Stimulated activated effector memory CD8-positive, alpha-beta T cell treated with anti-CD3 and anti-CD28 coated beads, Interleukin-12 subunit alpha, Interleukin-12 subunit beta, amount 100 ng/mL, for 72 hours (primary cell): ENCODE data around the gene TSPAN11.

Source experiments
- ATAC-seq: fragments of 150-1000 bp; cut with Tn5 transposase; 2 replicates; pipeline ENCODE4 v1.10.0; 2021
- DNase-seq, 2 donors: peaks; one replicate each; pipeline ENCODE4 v3.0.0; 2021 to 2022; ENCODE audit warnings: low spot score in 2 of 2
- H3K27ac Mint-ChIP-seq: one replicate; pipeline ENCODE4 v1.8.0; 2022; ENCODE audit warnings: mild to moderate bottlenecking, mixed read lengths
- H3K36me3 Mint-ChIP-seq: one replicate; pipeline ENCODE4 v1.8.0; 2022; ENCODE audit warnings: mild to moderate bottlenecking, mixed read lengths
- H3K4me1 Mint-ChIP-seq: one replicate; pipeline ENCODE4 v1.8.0; 2022; ENCODE audit warnings: mixed read lengths
- H3K4me3 Mint-ChIP-seq: one replicate; pipeline ENCODE4 v1.8.0; 2022; ENCODE audit warnings: mild to moderate bottlenecking, mixed read lengths
- H3K9me3 Mint-ChIP-seq: one replicate; pipeline ENCODE4 v1.8.0; 2022; ENCODE audit warnings: mixed read lengths

Gene TSPAN11

DNA sequence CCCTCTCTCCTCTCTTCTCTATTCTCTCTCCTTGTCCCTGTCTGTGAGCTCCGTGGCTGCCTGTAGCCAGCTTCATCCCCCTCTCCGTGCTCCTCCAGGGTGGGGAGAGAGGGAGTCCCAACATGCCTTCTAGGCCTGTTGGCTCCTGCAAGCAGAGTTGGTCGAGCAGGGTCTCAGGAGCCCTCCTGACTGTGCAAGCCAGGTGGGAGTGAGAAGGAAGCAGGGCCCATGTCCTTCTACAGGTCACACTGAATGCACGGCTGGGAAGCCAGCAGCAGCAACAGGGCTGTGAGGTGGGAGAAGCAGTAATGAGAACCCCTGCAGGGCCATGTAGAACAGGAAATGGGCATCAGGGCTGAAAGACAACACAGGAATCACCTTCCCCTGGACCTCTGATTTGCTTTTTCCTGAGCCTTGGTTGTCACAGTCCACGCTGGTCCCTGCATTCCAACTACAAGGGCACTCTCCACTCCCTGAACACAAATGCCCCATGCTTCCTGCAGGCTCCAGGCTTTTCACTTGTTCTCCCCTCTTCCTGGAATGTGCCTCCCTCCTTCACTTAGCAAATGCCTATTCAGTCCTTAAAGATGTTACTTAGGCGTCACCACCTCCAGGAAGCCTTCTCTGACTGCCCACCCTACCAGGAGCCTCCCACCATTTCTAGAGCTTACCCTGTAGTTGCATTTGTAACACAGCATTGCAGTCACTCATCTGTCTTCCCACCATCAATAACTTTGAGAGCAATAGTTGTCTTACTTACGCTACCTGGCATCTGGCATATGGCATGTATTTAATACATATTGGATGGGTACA, 51.2 kb downstream of the TSPAN11 start:
- Mint-ChIP-seq H3K4me3 (no peak overlapping the region), H3K27ac (no peak overlapping the region), H3K9me3 (no peaks in the 10 kb centered on the region), H3K4me1 (no peaks in the 10 kb centered on the region), H3K36me3 (no peaks in the 10 kb centered on the region)
- no peak for ATAC-seq
- DNase-seq = no peak

DNA sequence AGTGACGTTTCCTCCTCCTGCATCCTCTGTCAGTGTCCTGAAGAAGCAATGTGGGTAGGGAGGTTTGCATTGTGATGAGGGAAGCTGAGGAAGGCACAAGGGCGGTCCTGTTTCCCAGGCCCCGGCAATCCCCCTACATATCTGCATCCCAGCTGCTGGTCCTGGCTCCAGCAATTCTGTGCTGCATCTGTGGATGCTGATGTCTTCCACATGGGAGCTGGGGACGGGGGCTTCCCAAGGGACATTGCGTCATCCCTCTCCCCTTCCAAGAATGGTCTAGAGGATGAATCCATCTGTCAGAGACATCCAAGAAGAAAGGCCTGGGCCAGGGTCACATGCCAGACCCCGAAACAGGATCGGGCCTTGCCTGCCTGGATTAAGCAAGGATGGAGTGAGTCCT, 52.1 kb downstream of the TSPAN11 start:
- no peaks in the 10 kb centered on the region for H3K36me3 Mint-ChIP-seq
- H3K27ac Mint-ChIP-seq = no peak overlapping the region
- no peak overlapping the region for H3K4me3 Mint-ChIP-seq
- ATAC-seq (no peak), DNase-seq (no peak)
- no peaks in the 10 kb centered on the region for H3K9me3 Mint-ChIP-seq
- no peaks in the 10 kb centered on the region for H3K4me1 Mint-ChIP-seq

DNA sequence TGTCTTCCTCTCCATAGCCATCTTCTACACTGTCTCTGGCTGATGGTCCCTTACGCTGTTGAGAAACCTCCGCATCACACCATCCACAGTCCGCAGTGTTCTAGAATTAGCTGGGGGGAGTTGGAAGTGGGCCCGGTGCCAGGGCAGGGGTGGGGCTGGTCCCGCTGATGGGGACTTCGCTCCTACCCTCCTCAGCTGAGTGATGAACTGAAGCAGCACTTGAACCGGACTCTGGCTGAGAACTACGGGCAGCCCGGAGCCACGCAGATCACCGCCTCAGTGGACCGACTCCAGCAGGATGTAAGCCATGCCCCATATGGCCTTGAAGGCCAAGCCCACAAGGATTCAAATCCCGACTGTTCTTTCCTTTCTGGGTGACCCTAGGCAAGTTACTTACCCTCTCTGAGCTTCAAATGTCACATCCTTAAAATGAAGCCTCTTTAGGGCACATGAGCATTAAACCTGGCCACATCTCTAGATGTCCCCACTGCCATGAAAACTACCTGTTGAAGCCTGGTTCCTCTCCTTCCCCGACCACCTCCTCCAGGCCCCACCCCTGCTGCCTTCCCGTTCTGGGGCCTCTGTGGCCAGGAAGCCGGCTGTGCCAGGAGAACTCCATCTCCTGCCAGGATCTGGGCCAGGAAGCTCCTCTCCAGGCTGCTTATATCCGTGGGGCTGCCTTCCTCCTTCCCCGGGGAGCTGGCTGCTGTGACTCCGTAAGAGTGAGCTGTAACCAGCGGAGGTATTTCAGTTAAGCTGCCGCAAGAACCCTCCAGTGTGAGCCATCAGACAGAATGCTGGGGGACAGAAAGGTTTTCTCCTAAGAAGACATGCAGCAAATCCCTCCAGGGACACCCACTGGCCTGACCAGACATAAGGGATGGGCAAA, 53.1 kb downstream of the TSPAN11 start:
- no peak overlapping the region for H3K27ac Mint-ChIP-seq
- ATAC-seq = no peak
- H3K36me3 Mint-ChIP-seq = no peaks in the 10 kb centered on the region
- no peaks in the 10 kb centered on the region for H3K9me3 Mint-ChIP-seq
- H3K4me3 Mint-ChIP-seq = no peak overlapping the region
- DNase-seq = no peak
- H3K4me1 Mint-ChIP-seq = no peaks in the 10 kb centered on the region

DNA sequence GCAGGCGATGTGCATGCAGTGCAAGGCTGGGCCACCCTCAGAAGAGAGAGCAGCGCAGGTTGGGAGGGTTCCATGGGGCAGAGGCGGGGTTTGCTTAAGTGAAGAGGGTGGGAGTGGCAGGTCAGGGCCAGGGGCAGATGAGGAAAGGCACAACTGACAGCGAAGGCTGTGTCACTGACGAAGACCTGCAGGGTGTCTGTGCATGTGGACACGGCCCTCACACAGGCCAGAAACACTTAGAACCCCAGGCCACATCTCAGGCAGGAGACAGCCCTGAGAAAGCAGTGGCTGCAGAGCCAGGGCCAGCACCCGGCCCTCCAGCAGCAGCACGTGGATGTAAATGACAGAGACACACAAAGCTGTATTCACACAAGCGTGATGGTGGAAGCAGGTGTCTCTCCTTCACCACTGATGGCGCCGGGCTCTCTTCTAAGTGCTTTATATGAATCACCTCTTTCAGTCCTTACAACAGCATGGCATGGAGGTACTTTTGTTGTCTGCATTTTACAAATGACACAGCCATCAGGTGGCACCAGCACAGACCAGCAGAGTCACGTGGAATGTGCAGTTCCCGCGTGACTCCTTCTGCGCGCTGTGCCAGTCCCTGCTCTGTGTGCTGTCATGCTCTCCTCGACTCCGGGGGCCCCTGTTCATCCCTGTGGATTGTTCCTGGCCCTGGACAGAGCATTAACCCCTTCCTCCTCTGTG, 54.6 kb downstream of the TSPAN11 start:
- H3K9me3 Mint-ChIP-seq = no peaks in the 10 kb centered on the region
- no peak for DNase-seq
- H3K4me1 Mint-ChIP-seq = no peaks in the 10 kb centered on the region
- no peak overlapping the region for H3K4me3 Mint-ChIP-seq
- ATAC-seq = no peak
- H3K36me3 Mint-ChIP-seq = no peaks in the 10 kb centered on the region
- H3K27ac Mint-ChIP-seq = no peak overlapping the region

DNA sequence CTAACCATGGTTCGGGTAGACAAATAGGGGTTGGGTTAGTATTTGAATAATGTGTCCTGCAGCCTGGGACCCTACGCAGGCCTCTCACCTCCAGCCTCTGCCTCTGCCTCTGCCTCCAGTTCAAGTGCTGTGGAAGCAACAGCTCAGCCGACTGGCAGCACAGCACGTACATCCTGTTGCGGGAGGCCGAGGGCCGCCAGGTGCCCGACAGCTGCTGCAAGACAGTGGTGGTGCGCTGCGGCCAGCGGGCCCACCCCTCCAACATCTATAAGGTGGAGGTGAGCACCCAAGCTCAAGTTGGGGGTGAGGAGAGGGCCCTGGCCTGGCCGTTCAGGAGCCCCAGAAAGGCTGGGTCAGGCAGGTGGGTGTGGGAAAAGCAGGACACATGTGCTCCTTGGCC, 55.9 kb downstream of the TSPAN11 start:
- H3K36me3 Mint-ChIP-seq = no peaks in the 10 kb centered on the region
- no peak overlapping the region for H3K4me3 Mint-ChIP-seq
- no peak for ATAC-seq
- H3K27ac Mint-ChIP-seq = no peak overlapping the region
- no peaks in the 10 kb centered on the region for H3K9me3 Mint-ChIP-seq
- no peaks in the 10 kb centered on the region for H3K4me1 Mint-ChIP-seq
- DNase-seq = no peak

DNA sequence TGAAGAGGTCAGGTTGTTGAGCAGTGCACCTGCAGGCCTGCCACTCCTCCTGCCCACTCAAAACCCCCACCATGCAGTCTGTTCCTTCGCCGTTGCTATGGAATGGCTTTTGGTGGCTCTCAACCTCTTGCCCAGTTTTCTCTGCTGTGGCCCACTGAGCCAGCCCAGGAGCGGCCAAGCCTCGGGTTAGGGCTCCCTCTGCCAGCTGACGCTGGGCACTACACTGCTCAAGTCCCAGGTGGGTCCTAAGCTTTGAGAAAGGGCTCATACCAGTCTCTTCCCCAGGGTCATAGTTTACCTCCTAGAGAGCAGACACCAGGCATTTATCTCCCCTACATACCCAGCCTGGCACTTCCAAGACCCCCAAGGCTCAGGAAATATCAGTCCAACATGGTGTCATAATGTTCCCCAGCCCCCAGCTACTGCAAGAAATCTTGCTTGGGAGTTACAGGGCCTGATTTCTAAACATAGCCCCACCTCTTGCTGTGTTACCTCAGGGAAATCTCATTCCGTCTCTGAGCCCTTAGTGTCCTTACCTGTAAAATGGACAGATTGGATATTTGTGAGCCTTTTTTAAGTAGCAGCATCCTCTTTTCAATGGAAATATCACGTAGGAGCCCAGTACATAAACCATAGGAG, 59.4 kb downstream of the TSPAN11 start:
- Mint-ChIP-seq H3K27ac (no peak overlapping the region), H3K4me1 (no peaks in the 10 kb centered on the region), H3K9me3 (no peaks in the 10 kb centered on the region), H3K4me3 (no peak overlapping the region), H3K36me3 (no peaks in the 10 kb centered on the region)
- peak; percentile 49 for ATAC-seq
- DNase-seq = no peak

DNA sequence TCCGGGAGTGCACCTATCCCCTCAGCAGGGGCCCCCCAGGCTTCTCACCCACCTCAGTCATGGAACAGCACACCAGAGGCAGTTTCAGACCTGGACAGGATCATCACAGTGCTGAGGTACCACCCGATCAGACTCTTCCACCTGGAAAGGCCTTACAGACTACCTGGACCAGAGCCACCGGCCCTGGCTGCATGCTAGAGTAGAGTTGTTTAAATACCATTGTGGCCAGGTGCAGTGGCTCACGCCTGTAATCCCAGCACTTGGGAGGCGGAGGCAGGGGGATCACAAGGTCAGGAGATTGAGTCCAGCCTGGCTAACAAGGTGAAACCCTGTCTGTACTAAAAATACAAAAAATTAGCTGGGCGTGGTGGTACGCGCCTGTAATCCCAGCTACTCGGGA, 61.5 kb downstream of the TSPAN11 start:
- H3K9me3 Mint-ChIP-seq = no peaks in the 10 kb centered on the region
- H3K36me3 Mint-ChIP-seq = no peaks in the 10 kb centered on the region
- no peak for DNase-seq
- no peak overlapping the region for H3K27ac Mint-ChIP-seq
- ATAC-seq = no peak
- H3K4me1 Mint-ChIP-seq = no peaks in the 10 kb centered on the region
- no peak overlapping the region for H3K4me3 Mint-ChIP-seq

DNA sequence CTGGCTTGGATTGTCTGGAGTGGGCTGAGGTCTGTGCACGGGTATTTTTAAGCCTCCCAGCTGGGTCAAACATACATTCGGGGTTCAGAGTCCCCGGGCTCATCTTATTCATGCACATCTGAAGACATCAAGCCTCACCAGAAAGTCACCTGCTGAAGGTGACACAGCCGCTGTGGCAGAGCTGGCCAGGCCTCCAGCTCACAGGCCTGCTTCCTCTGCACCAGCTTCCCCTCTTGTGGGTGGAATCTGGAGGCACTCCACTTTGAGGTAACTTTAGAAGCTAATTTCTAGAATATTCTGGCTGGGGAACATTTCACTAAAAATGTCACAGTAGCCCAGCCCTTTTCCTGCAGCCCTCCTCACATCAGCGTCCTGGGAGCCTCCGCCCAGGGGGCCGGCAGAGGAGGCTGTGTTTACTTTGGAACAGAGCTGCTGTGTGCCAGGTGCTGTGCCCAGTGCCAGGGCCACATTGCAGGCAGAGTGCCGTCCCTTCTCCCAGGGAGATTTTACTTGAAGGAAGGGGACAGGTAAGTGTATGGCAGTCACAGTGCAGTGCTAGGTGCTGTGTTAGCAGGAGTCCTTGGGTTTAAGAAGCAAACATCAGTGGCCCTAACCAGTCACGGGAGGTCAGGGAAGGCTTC, 62.2 kb downstream of the TSPAN11 start:
- Mint-ChIP-seq H3K27ac (no peak overlapping the region), H3K36me3 (no peaks in the 10 kb centered on the region), H3K9me3 (no peaks in the 10 kb centered on the region), H3K4me1 (no peaks in the 10 kb centered on the region), H3K4me3 (no peak overlapping the region)
- DNase-seq (no peak), ATAC-seq (no peak)

DNA sequence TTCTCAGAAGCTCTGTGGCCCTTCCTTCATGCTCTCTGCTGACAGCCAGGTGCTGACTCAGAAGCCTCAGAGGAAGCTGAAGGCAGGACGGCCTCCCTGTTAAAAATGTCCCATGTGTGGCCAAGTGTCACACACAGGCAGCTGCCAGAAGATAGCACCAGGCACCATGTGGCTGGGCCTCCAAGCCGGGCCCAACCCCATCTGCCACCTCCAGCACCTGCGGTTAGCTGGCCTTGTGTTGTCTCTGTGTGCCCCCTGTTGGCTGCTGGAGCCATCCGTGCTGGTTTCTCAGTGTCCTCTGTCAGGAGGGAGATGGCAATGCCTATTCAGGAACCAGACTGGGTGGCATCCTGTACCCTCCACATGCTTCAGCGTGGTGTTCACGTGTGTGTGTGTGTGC, 63.2 kb downstream of the TSPAN11 start:
- H3K9me3 Mint-ChIP-seq = no peaks in the 10 kb centered on the region
- no peaks in the 10 kb centered on the region for H3K36me3 Mint-ChIP-seq
- no peak for DNase-seq
- ATAC-seq = peak; percentile 14
- H3K4me1 Mint-ChIP-seq = no peaks in the 10 kb centered on the region
- no peak overlapping the region for H3K27ac Mint-ChIP-seq
- no peak overlapping the region for H3K4me3 Mint-ChIP-seq

DNA sequence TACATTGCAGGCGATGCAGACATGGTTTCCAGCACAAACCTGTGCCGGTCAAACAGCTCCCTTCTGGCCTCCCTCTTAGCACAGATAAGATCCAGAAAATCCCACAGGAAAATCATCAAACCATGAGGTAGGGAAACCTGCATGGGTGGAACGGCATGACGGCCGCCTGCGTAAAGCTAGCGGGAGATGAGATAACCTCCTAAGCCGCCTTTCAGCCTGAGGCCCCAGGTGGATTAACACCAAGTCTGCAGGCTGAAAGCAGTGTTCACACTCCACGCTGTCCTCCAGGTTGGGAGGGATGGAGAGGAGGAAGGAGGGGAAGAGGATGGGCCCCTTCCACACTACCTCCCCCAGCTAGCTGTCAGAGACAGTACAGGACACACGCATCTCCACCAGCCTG, 63.8 kb downstream of the TSPAN11 start:
- H3K36me3 Mint-ChIP-seq = no peaks in the 10 kb centered on the region
- DNase-seq = no peak
- no peaks in the 10 kb centered on the region for H3K9me3 Mint-ChIP-seq
- no peak for ATAC-seq
- H3K4me1 Mint-ChIP-seq = no peaks in the 10 kb centered on the region
- no peak overlapping the region for H3K27ac Mint-ChIP-seq
- no peak overlapping the region for H3K4me3 Mint-ChIP-seq

DNA sequence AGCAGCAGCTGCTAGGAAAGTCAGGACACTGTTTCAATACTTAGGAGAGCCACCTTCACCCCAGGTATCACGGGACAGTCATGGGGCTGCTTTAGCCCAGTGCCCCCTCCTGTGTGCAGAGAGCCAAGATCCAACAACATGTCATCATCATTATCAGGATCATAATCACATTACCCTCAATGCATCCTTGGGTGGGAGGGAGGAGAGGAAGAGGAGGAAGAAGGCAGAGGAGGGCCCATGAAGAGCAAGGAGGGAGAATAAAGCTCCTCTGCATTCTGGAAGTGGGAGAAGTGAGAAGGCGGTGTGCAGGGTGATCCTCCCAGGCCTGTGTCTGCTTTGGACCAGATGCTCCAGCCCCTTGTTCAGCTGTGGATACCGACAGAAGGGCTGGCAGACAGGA, 64.2 kb downstream of the TSPAN11 start:
- H3K9me3 Mint-ChIP-seq = no peaks in the 10 kb centered on the region
- ATAC-seq = no peak
- H3K36me3 Mint-ChIP-seq = no peaks in the 10 kb centered on the region
- no peak overlapping the region for H3K4me3 Mint-ChIP-seq
- no peak overlapping the region for H3K27ac Mint-ChIP-seq
- H3K4me1 Mint-ChIP-seq = no peaks in the 10 kb centered on the region
- no peak for DNase-seq

DNA sequence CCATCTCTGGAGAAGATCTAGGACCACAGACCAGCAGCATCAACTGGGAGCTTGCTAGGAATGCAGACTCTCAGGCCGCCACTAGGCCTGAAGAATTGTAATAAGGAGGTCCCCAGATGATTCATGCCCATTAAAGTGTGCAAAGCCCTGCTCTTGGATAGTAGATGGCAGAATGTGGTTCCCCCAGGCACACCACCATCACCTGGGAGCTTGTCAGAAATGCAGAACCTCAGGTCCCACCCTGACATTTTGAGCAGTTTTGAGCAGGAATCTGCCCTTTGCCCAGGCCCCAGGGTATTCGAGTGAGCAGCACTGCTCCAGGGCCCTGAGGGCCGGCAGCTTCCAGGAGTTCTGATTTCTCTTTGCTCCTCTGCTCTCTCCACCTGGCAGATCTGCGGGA, 64.9 kb downstream of the TSPAN11 start:
- no peak for ATAC-seq
- no peaks in the 10 kb centered on the region for H3K36me3 Mint-ChIP-seq

DNA sequence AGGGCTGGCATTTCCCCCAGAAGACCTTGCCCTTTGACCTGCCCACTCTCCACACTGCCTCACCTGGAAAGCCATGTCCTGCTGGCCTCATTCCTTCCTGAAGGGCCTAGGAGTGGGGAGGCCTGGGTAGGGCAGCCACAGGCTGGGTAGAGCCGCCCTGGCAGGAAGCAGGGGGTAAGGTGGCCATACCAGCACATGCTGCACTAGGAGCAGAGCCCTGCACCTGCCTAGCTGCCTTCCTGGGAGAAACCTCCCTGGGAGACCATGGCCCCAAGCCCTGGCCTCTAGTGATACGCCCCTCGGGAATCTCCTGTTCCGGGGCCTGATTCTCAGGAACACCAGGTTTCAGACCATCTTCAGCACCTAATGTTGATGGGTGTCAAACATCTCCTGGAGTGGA, 65.8 kb downstream of the TSPAN11 start:
- ATAC-seq (no peak), DNase-seq (no peak)
- Mint-ChIP-seq H3K4me3 (no peak overlapping the region), H3K36me3 (no peaks in the 10 kb centered on the region), H3K27ac (no peak overlapping the region), H3K9me3 (no peaks in the 10 kb centered on the region), H3K4me1 (no peaks in the 10 kb centered on the region)

More for the DNA sequence above, 64.9 kb downstream of the TSPAN11 start:
- no peaks in the 10 kb centered on the region for H3K9me3 Mint-ChIP-seq
- H3K27ac Mint-ChIP-seq = no peak overlapping the region
- no peak for DNase-seq
- no peaks in the 10 kb centered on the region for H3K4me1 Mint-ChIP-seq
- H3K4me3 Mint-ChIP-seq = no peak overlapping the region

DNA sequence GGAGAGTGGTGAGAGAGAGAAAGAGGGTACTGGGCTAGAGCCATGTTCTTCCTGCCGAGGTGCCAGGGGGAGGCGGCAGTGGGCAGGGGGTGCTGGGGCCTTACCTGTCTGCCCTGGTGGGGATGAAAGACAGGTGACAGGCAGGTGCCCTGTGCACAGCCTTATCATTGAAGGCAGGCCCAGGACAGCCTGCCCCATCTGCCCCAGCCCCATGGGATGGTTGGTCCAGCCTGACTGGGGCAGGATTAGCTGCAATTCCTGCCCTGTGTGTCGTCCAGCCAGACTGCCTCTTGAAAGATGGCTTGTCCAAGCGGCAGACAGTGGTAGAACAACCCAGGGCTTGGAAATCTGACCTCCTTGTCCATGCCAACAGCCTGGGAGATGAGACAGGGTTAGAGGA, 67.2 kb downstream of the TSPAN11 start:
- Mint-ChIP-seq H3K4me3 (no peak overlapping the region), H3K36me3 (no peaks in the 10 kb centered on the region), H3K27ac (no peak overlapping the region), H3K9me3 (no peaks in the 10 kb centered on the region), H3K4me1 (no peaks in the 10 kb centered on the region)
- ATAC-seq (no peak), DNase-seq (no peak)

DNA sequence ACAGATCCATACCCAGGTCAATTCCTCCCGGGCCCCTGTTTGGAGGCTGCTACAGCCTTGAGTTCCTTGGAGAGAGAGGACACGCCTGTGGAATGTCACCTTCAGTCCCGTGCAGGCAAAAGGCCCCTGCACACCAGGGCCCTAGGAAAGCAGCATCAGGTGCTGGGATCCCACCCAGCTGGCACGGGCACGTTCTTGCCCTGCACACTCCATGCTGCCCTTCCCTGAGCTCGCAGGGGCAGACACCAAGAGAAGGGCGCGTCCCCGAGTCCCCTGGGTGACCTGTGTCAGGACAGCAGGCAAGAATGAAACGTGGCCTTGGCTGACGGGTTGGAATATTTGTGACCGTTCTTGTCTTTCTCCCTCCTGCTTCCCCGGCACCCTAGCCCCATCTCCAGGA, 67.7 kb downstream of the TSPAN11 start:
- H3K4me3 Mint-ChIP-seq = no peak overlapping the region
- no peak overlapping the region for H3K27ac Mint-ChIP-seq
- ATAC-seq (no peak), DNase-seq (no peak)
- no peaks in the 10 kb centered on the region for H3K9me3 Mint-ChIP-seq
- no peaks in the 10 kb centered on the region for H3K36me3 Mint-ChIP-seq
- no peaks in the 10 kb centered on the region for H3K4me1 Mint-ChIP-seq
